SK-N-SH (cell line): ENCODE results near the gene TTC32. TPM values are rescaled to one million over a fixed set of nuclear protein-coding genes. Genes with fewer than 3 reads are reported as not detected.
"Not testable (repeated sequence)": the region's sequence is repeated elsewhere in the genome, so short reads cannot be mapped to it uniquely, and the experiment has no call there.

Experiments
- CTCF ChIA-PET: fragments of 300-600, 350-600 bp; formaldehyde crosslinking; extraction: SDS; loops from one replicate; lab custom pipeline; 2021; lab: Yijun Ruan, JAX
- POLR2A ChIA-PET: fragments of 350-600 bp; sonication (Branson Sonifier 250); formaldehyde crosslinking; extraction: SDS; loops from one replicate; lab custom pipeline; 2020; ENCODE audit warnings: antibody characterized with exemption, inconsistent platforms; lab: Yijun Ruan, JAX
- DNase-seq: peaks from one replicate; pipeline ENCODE4 v3.0.0; 2012
- H2AFZ ChIP-seq: fragments of 200-600 bp; sonication (generic); 2 replicates; pipeline ENCODE4 v1.8.1; 2016; ENCODE audit warnings: antibody characterized with exemption, mild to moderate bottlenecking, low read depth
- H3F3A ChIP-seq: fragments of 200-600 bp; sonication (generic); replicated peaks from 2 replicates; pipeline ENCODE3; 2016; ENCODE audit warnings: antibody characterized with exemption, mild to moderate bottlenecking; ENCODE audit not compliant: insufficient read depth
- H3K27ac ChIP-seq, 2 experiments: fragments of 200-500 bp in 1 of 2; fragments of 200-600 bp in 1 of 2; sonication (Bioruptor generic) in 1 of 2; sonication (generic), shearing (Covaris generic) in 1 of 2; 2 replicates each; pipeline versions ENCODE4 v1.5.1 to v1.6.1; 2014 to 2016; ENCODE audit warnings: low read depth in 2 of 2, inconsistent platforms in 1 of 2, low read length in 1 of 2, mild to moderate bottlenecking in 1 of 2, mixed read lengths in 1 of 2
- H3K27me3 ChIP-seq: fragments of 200-600 bp; sonication (generic), shearing (Covaris generic); 2 replicates; pipeline ENCODE4 v1.6.1; 2016; ENCODE audit warnings: mixed run types; ENCODE audit not compliant: insufficient read depth
- H3K36me3 ChIP-seq, 2 experiments: fragments of 200-500 bp in 1 of 2; fragments of 200-600 bp in 1 of 2; sonication (Bioruptor generic) in 1 of 2; sonication (generic) in 1 of 2; replicated peaks in 1 of 2; 2 replicates each; pipeline versions ENCODE3 to v1.5.1; 2014 to 2016; ENCODE audit warnings: low read length in 1 of 2, mild to moderate bottlenecking in 1 of 2; ENCODE audit not compliant: insufficient read depth in 2 of 2, control insufficient read depth in 1 of 2
- H3K4me1 ChIP-seq, 2 experiments: fragments of 200-500 bp in 1 of 2; fragments of 200-600 bp in 1 of 2; sonication (Bioruptor generic) in 1 of 2; sonication (generic), shearing (Covaris generic) in 1 of 2; 2 replicates each; pipeline versions ENCODE4 v1.5.1 to v1.6.1; 2014 to 2016; ENCODE audit warnings: low read depth in 1 of 2, low read length in 1 of 2, mixed run types in 1 of 2; ENCODE audit not compliant: insufficient read depth in 2 of 2, control insufficient read depth in 1 of 2
- H3K4me2 ChIP-seq: fragments of 200-600 bp; sonication (generic), shearing (Covaris generic); 2 replicates; pipeline ENCODE4 v1.6.1; 2017; ENCODE audit warnings: mixed run types
- H3K4me3 ChIP-seq, 2 experiments: fragments of 200-500 bp in 1 of 2; fragments of 200-600 bp in 1 of 2; sonication (Bioruptor generic) in 1 of 2; sonication (generic), shearing (Covaris generic) in 1 of 2; 2 replicates each; pipeline versions ENCODE4 v1.5.1 to v1.8.1; 2014 to 2016; ENCODE audit warnings: low read depth in 2 of 2, inconsistent platforms in 1 of 2, low read length in 1 of 2, mild to moderate bottlenecking in 1 of 2, mixed read lengths in 1 of 2, moderate library complexity in 1 of 2
- H3K79me2 ChIP-seq: fragments of 200-600 bp; sonication (generic); 2 replicates; pipeline ENCODE4 v1.8.1; 2017; ENCODE audit warnings: mild to moderate bottlenecking; ENCODE audit not compliant: insufficient read depth
- H3K9ac ChIP-seq: fragments of 200-600 bp; sonication (generic); 2 replicates; pipeline ENCODE4 v1.6.1; 2017; ENCODE audit warnings: mixed run types
- H3K9me2 ChIP-seq: fragments of 200-600 bp; sonication (generic); 2 replicates; pipeline ENCODE4 v1.6.1; 2017; ENCODE audit warnings: mixed run types
- H3K9me3 ChIP-seq: fragments of 200-600 bp; sonication (generic); 2 replicates; pipeline ENCODE4 v1.6.1; 2017; ENCODE audit warnings: mixed run types, mild to moderate bottlenecking, moderate library complexity
- H4K20me1 ChIP-seq: fragments of 200-600 bp; sonication (generic); 2 replicates; pipeline ENCODE4 v1.6.1; 2017; ENCODE audit warnings: mild to moderate bottlenecking, mixed run types; ENCODE audit not compliant: insufficient read depth
- EZH2phosphoT487 ChIP-seq: fragments of 200-600 bp; sonication (generic); IDR thresholded peaks from 2 replicates; pipeline ENCODE4 v1.6.1; 2017; ENCODE audit warnings: low read depth, mixed run types, mild to moderate bottlenecking, antibody characterized with exemption, moderate library complexity, borderline replicate concordance
- FOSL2 ChIP-seq: IDR thresholded peaks from 2 replicates; pipeline ENCODE4 v1.4.0; 2012; ENCODE audit warnings: low read depth, mild to moderate bottlenecking, moderate library complexity, borderline replicate concordance
- JUND ChIP-seq: IDR thresholded peaks from 2 replicates; pipeline ENCODE4 v1.4.0; 2012
- MAX ChIP-seq: IDR thresholded peaks from 2 replicates; pipeline ENCODE4 v1.4.0; 2012; ENCODE audit warnings: low read depth
- MEF2A ChIP-seq: IDR thresholded peaks from 2 replicates; pipeline ENCODE4 v1.4.0; 2012; ENCODE audit warnings: low read depth, borderline replicate concordance
- NRF1 ChIP-seq: IDR thresholded peaks from 2 replicates; pipeline ENCODE4 v1.6.1; 2012; ENCODE audit warnings: low read depth, mild to moderate bottlenecking, low read length
- TEAD4 ChIP-seq: IDR thresholded peaks from 2 replicates; pipeline ENCODE4 v1.4.0; 2012; ENCODE audit warnings: mild to moderate bottlenecking, borderline replicate concordance; ENCODE audit not compliant: insufficient read depth
- WGBS: methylation state at CpG from one replicate; pipeline ENCODE4 v1.1.6; 2017; ENCODE audit warnings: low lambda C conversion rate; 5-methylcytosine and 5-hydroxymethylcytosine counted together
- polyA plus RNA-seq, 3 experiments: library from polyadenylated mRNA; depleted of rRNA; stranded (reverse); fragments of >200 nt; gene quantifications; 2 replicates each; pipeline ENCODE4 v1.2.3, GENCODE V29; 2012
- TF ChIP-seq, protein P1 (sequence below): IDR thresholded peaks from 2 replicates; pipeline ENCODE4 v1.4.0; 2012; ENCODE audit warnings: low read depth, borderline replicate concordance
- TF ChIP-seq, protein P2 (sequence below): IDR thresholded peaks from 2 replicates; pipeline ENCODE4 v1.6.1; 2012; ENCODE audit warnings: mild to moderate bottlenecking, low read depth, low read length, moderate library complexity

The TTC32 gene
- polyA plus RNA-seq, 1 of the 3 experiments (the other 2 are of a cell fraction): 9.1 TPM

- TF ChIP-seq TEAD4 (no peak), FOSL2 (no peak)
Measured at GRCh38 chr2:19893520-19894133, 8.2 kb downstream of the TTC32 start (continued).

DNA sequence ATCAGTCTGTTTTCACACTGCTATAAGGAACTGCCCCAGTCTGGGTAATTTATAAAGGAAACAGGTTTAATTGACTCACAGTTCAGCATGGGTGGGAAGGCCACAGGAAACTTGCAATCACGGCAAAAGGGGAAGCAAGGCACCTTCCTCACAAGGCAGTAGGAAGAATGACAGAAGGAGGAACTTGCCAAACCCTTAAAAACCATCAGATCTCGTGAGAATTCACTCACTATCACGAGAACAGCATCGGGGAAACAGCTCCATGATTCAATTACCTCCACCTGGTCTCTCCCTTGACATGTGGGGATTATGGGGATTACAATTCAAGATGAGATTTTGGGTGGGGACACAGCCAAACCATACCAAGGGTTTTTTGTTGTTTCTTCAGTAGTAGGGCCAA, 9.8 kb downstream of the TTC32 start:
- H3K4me2 ChIP-seq, H3K4me3 ChIP-seq, H3K27ac ChIP-seq, H3K9ac ChIP-seq, H2AFZ ChIP-seq, H3K9me2 ChIP-seq, CTCF ChIA-PET, H3K27me3 ChIP-seq, H4K20me1 ChIP-seq, POLR2A ChIA-PET, DNase-seq, H3F3A ChIP-seq, H3K9me3 ChIP-seq: not testable (repeated sequence)
- Histone ChIP-seq H3K36me3 (peaks cover 17 to 18% of the 10 kb centered on the region in 2 experiments), H3K4me1 (peaks cover 3 to 11% of the 10 kb centered on the region in 2 experiments; a peak in 3 of 4 replicates), H3K79me2 (peaks cover 39% of the 10 kb centered on the region)
- WGBS: 86% methylated on average over 4 of the region's 4 CpGs

DNA sequence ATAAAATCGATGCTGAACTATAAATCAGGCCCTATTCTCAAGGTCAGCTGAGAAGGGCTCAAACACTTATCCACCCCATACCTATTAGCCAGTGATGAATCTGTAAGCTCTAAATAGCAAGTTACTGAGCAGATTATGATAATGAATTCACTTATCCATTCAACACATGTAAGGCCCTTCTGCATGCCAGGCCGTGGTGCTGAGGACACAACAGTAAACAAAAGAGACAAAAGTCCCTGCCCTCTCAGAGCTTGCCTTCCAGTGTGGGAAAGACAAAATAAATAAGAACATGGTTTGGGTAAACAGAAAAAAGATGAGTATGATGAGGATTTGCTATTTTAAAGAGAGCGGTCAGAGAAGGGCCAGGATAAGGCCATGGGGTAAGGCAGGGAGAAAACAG, 11.7 kb downstream of the TTC32 start:
- ChIA-PET POLR2A (no interaction called here), CTCF (interaction anchor here (2.0 kb wide), 1 partner anchor 10 kb away, joined by 4 read pairs; no protein-coding TSS in a partner anchor)
- no peaks in the 10 kb centered on the region; a peak in 3 of 4 replicates for H3K4me1 ChIP-seq
- peaks cover 3% of the 10 kb centered on the region; the same call in 1 of the 2 replicates for H4K20me1 ChIP-seq
- H3K4me3 ChIP-seq: no peak overlapping the region
- no peak overlapping the region for H3K4me2 ChIP-seq
- no peaks in the 10 kb centered on the region for H3F3A ChIP-seq
- H3K36me3 ChIP-seq: peaks cover 2 to 15% of the 10 kb centered on the region in 2 experiments
- TF ChIP-seq, protein P1, sequence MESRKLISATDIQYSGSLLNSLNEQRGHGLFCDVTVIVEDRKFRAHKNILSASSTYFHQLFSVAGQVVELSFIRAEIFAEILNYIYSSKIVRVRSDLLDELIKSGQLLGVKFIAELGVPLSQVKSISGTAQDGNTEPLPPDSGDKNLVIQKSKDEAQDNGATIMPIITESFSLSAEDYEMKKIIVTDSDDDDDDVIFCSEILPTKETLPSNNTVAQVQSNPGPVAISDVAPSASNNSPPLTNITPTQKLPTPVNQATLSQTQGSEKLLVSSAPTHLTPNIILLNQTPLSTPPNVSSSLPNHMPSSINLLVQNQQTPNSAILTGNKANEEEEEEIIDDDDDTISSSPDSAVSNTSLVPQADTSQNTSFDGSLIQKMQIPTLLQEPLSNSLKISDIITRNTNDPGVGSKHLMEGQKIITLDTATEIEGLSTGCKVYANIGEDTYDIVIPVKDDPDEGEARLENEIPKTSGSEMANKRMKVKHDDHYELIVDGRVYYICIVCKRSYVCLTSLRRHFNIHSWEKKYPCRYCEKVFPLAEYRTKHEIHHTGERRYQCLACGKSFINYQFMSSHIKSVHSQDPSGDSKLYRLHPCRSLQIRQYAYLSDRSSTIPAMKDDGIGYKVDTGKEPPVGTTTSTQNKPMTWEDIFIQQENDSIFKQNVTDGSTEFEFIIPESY: no peak
- TF ChIP-seq JUND: no peak
- TF ChIP-seq, protein P2, sequence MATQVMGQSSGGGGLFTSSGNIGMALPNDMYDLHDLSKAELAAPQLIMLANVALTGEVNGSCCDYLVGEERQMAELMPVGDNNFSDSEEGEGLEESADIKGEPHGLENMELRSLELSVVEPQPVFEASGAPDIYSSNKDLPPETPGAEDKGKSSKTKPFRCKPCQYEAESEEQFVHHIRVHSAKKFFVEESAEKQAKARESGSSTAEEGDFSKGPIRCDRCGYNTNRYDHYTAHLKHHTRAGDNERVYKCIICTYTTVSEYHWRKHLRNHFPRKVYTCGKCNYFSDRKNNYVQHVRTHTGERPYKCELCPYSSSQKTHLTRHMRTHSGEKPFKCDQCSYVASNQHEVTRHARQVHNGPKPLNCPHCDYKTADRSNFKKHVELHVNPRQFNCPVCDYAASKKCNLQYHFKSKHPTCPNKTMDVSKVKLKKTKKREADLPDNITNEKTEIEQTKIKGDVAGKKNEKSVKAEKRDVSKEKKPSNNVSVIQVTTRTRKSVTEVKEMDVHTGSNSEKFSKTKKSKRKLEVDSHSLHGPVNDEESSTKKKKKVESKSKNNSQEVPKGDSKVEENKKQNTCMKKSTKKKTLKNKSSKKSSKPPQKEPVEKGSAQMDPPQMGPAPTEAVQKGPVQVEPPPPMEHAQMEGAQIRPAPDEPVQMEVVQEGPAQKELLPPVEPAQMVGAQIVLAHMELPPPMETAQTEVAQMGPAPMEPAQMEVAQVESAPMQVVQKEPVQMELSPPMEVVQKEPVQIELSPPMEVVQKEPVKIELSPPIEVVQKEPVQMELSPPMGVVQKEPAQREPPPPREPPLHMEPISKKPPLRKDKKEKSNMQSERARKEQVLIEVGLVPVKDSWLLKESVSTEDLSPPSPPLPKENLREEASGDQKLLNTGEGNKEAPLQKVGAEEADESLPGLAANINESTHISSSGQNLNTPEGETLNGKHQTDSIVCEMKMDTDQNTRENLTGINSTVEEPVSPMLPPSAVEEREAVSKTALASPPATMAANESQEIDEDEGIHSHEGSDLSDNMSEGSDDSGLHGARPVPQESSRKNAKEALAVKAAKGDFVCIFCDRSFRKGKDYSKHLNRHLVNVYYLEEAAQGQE: no peak
- no peak for TF ChIP-seq NRF1
- no peak for TF ChIP-seq EZH2phosphoT487
- no peak for TF ChIP-seq MEF2A
- TF ChIP-seq MAX: no peak
- peaks cover 22% of the 10 kb centered on the region for H3K79me2 ChIP-seq
- no peak overlapping the region for H3K27ac ChIP-seq
- no peak for DNase-seq
- H3K9ac ChIP-seq: no peak overlapping the region
- WGBS: 87% methylated on average over 3 of the region's 3 CpGs
- no peaks in the 10 kb centered on the region for H3K9me2 ChIP-seq
- H2AFZ ChIP-seq: no peak overlapping the region
- no peaks in the 10 kb centered on the region for H3K9me3 ChIP-seq
- H3K27me3 ChIP-seq: no peaks in the 10 kb centered on the region
